Activated naive CD4-positive, alpha-beta T cell (primary cell): Measurements from ENCODE around the gene CHCHD3.
"Not testable (repeated sequence)": the region's sequence is repeated elsewhere in the genome, so short reads cannot be mapped to it uniquely, and the experiment has no call there.

ENCODE experiments used
- DNase-seq, 4 experiments: peaks; one replicate each; lab custom pipeline; 2025; lab: John Stamatoyannopoulos, UW

CHCHD3 gene

DNA sequence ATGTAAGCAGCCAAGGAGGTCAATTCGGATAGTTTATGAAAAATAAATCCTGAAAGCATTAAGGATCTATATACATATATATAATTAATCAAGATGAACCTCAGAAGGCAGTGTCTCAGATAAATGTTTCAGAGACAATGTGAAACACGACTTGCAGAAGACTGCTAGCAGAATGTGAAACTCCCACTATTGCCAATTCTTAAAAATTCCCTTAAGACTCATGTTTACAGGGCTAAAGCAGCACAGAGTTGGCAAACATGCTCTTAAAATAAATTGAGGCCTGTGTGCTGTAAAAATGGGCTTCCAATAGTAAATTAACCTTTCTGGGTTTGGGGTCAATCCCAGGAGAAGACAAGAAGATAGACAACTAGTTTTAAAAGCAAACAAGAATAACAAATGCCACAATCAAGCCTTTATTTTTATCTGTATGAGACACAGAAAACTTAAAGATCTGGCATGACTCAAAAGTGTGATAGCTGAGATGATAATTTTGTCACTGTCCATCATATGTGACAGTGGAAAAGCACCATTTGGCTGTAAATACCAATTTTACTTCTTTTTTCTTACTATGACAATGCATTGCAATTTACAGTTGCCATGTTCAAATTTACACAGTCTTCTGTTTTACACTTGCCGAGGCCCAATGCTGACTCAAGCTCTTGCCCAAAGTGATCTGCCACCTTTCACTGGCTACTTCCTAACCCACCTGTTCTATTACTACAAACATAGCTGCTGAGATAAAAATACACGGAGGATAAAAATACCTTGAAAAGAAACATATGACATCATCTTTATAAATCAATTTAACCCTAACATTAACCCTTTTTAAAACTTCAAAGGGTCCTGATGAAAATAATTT lies 78.6 kb downstream of the CHCHD3 start:
- DNase-seq, result no peak

DNA sequence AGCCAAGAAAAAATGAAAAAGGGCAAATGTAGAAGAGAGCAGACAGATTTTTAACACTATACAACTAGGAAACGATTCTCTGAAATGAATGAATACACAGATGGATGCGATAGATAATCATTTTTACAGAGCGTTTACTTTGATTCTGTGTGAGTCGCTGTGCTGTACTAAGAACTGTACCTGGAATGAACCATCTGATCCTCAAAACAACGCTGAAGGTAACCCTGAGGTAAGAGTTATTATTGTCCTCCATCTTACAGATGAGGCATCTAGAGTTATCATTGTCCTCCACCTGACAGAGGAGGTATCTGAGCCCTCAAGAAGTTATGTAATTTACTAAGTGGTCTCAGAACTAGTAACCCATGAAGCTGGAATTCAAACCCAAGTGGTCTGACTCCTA lies 80.2 kb downstream of the CHCHD3 start:
- no peak for DNase-seq

DNA sequence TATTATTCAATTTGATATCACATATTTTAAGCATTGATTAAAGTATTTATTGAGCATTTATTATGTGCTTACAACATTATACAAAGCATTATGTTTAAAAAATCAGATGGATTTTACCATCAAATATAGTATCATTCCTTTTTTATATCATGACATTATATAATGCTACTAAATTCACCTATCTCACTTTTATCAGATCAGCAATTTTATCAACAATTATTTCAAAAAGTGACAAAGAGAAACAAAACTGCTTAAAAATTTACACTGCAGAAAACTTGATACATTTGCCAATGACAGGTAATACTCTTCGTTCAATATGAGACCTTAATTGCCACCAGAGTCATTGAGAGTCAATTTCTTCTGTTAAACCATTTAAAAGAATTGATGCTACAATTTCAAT lies 82.0 kb downstream of the CHCHD3 start:
- no peak for DNase-seq

DNA sequence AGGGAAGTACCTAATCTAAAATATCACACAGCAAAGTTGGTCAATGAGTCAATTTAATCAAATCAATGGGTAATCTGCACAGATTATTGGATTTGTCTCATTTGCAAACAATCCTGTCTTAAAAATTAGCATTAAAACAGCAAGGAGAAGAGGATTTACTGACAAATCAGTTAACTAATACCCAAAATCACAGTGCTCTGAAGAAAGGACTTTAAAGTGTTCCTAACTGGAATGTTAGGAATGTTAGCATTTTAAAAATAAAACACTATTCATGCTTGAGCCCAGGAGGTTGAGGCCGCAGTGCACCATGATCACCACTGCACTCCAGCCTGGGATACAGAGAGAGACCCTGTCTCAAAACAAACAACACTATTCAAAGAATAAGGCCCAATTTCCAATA lies 83.1 kb downstream of the CHCHD3 start:
- no peak for DNase-seq

DNA sequence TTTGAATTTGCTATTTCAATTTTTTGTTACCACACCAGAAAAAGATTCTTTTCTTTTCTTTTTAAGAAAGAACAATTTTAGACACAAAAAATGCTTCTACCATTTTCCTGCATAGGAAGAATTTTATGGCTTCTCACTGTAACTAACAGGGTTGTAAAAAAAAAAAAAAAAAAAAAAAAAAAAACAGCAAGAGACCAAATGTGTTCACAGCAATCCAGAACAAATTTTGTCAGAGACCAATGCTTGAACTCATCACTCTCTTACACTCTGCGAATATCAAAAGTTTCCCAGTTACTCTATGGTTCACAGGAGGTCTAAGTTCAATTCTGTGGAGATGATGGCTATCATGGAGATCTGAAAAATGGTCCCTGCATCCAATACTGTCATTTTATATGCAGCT lies 84.4 kb downstream of the CHCHD3 start:
- DNase-seq, result no peak

DNA sequence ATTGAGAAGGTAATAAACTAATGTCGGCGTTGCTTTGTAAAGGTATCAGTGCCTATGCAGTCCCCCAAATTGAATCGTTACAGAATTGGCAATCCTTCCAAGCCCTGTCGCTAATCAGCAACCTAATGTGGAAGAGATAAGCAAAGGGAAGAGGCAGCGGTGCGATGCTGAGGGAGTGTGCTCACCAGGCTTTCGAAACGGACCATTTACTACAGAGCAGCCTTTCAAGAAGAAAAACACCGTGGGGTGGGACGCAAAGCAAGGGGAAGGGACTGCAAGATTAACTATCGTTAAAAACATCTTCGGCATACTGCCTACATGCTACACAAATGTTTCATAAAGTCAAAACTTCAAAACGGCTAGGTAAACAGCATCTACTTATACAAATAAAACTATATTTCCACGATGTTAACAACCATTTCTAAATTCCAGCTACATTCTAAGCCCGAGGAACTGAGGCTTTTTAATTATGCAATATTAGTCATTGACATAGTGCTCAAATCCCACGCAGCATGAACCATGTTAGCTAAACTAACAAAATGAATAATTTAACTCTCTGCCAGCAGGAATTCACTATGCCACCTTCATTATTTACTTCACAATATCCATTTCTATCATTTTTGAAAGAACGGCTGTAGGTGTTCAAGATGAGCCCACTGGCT lies 85.2 kb downstream of the CHCHD3 start:
- DNase-seq, result no peak

DNA sequence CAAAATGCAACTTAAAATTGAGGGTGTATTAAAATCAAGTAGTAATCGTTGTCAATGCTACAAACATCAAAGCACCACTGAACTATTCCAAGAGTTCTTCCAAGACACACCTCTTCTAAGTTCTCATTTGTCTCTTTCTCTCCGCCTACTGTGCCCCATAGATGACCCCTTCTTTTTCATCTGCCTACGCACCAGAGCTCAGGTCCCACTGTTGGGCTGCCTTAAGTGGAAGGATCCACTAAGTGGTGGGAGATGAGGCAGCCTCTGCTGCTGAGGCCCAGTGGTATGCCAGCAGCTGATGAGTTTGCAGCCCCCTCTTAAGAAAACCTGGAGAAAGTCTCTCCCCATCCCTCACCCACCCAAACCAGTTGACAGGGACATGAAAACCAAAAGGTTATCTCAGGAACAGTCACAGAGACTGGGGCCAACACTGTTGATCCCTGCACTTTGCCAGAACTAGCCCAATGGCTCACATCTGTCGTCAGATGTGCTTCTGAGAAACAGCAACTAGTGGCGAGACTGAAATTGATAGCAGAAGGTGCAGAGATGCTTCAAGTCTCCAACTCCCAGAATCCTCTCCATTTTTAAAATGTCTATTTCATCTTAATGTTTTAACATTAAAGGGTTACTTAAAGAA lies 88.4 kb downstream of the CHCHD3 start:
- no peak for DNase-seq

DNA sequence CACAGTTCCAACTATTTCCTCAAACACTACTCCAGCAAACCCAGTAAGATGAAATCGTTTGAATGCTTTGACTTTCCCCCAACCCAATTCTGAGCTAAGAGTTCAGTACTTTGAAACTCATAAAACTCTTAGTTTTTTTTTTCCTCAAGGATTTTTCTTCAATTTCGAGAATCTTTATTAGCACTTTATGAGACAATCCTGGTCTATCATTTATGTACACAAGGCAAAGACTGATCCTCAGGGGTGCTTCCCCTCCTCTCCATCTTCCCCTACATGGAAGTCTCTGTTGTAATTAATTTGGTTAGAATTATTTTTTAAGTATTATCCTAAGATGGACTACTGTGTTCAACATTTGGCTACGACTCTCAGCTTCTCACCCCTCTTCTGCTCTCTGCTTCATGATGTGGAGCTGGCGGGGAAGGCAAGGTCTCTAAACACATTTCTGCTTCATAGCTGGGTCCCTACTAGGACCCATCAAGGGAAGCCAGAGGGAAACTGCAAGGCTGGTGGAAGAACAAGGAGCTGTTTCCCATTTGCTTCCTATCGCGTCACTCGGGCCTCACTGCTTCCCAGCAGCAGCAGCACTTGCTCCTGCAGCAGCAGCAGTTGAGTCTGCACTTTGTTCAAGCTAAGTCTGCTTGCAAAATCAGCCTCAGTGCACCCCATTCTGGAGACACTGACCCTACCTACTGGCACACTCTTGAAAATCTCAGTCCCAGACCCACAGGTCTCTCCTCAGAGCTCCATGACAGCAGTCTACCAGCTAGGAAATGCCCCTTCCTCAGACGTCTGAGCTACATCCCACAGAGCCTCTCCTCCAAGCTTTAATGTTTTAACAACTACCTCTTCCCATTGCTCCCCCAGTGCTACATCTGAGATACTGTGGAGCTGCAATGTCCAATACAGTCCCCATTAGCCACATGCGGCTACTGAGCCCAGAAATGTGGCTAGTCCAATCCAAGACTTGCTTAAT lies 90.0 kb downstream of the CHCHD3 start:
- DNase-seq, result no peak

DNA sequence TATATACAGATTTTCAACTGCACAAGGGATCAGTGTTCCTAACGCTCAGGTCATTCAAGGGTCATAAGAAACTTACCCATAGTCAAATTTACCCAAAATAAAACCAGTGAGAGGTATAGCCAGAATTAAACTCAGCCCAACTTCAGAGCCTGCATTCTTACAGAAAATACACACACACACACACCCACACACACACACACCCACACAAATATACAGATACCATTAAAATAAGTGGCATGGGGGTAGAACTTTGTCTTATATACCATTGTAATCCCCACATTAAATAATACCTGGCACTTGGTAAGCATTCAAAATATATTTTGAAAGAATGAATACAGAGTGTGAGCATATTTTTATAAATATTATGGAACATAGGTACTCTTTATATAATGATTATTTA lies 93.8 kb downstream of the CHCHD3 start:
- no peak for DNase-seq

DNA sequence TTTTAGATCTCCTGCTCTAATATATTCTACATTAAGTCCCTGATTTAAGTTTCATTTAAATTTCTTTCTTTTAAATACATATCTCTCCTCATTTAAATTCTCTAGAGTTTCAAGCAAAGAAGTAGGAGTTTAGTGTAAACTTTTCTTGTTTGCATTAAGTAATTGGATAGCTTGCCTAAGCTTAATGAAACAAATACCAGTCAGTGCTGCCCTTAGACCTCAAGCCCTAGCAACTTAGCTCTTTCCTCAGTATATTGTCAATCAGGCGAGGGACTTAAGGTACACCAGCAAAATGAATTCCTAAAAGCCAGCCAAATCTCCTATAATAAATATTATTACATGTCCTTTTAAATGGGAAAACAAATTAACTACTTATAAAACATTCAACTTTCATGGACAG lies 101.5 kb downstream of the CHCHD3 start:
- no peak for DNase-seq

DNA sequence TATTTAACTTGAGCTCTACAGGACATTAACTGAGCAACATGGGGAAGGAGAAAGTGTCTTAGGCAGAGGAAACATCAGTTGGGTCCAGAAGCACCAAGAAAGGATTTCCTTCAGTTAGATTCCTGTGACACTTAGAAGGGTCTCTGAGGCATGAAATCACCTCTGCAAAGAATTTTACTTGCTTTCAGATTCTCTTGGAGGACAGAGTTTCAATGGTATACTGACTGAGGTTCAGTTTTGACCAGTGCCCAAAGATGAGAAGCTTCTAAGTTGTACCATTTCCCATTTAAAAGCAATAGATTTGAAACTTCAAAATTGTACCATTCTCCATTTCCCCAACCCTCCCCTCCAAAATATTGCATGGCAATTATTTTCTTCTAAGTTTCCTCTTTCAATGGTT lies 102.4 kb downstream of the CHCHD3 start:
- no peak for DNase-seq

DNA sequence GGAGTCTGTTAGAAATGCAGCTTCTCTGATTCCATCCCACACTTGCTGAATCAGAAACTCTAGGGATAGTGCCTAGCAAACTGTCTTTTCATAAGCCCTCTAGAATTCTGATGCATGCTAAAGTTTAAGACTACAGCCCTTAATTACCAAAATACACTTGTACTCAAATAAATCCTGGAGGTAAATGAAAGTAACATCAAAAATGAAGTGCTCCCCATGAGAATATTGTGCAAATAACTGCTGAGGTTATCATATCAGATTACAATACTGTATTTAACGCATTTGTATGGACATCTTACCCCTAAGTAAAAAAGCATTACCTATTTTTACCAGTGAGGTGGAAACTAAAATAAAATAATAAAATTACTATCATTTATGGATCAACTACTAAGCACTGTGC lies 104.7 kb downstream of the CHCHD3 start:
- no peak for DNase-seq

DNA sequence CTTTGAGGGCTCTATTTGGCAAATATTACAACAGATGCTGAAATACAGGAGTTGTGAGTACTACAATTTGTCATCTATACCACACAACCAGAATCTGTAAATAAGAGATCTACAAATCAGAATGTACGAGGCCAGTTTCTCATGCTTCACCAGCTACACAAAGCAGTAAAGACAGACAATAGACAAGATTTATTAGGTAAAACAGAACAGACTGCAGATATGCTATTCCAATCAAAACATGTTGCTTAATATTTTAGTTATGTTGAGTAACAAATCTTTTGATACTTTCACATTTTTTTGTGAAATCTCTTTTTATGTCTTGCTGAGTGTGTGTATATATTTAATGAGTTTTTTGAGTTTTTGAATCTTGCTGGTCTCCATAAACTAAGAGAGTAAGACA lies 109.1 kb downstream of the CHCHD3 start:
- no peak for DNase-seq

DNA sequence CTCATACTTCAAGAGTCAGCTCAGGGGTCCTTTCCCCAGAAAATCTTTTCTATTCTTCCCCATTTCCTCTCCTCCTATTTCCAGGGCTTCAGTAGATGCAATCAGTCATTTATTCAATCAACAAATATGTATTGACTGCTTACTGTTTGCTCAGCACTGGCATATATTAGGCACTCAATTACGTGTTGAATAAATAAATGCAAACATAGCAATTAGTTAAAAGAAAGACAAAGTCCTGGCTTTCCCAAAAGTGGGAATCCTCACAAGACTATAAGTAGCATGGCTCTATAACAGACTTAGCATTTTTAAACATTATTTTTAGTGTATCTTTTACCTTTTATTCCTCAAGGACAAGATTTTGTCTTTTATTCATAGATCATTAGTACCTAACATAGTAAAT lies 111.6 kb downstream of the CHCHD3 start:
- no peak for DNase-seq

DNA sequence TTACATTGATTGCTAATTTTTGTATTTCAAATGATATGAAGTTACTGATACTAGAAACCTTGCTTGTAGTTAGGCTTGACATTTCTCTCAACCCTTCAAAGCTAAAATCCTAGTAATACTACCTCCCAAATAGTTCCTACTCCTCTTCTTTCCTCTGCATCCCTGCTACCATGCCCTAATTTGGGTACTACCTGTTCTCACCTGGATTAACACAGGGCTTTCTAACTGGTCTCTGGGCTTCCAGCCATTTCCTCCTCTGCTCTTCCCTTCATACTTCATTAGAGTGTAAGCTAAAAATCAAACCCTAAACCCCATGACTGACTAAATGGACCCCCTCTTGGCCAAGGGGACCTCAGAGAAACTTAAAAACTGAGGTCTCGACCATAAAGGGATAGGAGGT lies 112.4 kb downstream of the CHCHD3 start:
- no peak for DNase-seq

DNA sequence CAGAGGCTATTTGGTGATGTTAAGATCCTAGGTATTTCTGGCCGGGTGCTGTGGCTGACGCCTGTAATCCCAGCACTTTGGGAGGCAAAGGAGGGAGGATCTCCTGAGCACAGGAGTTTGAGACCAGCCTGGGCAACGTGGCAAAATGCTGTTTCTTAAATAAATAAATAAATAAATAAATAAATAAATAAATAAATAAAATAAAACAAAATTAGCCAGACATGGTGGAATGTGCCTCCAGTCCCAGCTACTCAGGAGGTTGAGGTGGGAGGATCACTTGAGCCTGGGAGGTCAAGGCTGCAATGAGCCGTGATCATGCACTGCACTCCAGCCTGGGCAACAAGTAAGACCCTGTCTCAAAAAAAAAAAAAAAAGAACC lies 114.4 kb downstream of the CHCHD3 start:
- not testable (repeated sequence) for DNase-seq

DNA sequence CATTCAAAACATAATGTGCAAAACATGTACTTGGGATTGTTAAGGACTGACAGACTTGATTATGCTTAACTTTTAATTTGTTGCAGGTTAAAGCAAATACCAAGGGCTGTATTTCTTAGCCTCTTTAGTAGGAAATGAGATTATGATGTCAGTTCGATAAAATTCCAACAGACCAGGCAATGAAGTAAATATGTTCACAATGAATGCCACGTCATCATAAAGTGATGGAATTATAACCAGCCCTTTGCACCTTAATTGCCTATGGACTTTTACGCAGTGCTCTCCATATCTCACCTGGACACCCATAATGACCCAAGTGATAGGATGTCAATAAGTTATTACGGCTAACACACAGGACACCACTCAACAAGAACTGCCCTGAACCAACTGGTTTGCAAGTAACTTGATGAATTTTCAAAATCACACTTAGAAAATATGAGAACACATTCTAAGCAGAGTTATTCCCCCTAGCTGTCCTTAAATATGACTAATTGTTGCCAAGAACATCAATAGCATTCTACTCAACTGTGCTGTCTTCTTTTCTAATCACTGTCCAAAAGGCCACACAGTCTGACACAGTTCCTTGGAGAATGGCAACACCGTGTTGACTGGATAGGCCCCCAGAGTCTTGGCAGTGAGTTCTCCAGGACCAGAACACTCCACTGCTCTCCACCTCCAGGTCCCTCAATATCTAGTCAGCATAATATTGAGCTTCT lies 115.0 kb downstream of the CHCHD3 start:
- no peak for DNase-seq

DNA sequence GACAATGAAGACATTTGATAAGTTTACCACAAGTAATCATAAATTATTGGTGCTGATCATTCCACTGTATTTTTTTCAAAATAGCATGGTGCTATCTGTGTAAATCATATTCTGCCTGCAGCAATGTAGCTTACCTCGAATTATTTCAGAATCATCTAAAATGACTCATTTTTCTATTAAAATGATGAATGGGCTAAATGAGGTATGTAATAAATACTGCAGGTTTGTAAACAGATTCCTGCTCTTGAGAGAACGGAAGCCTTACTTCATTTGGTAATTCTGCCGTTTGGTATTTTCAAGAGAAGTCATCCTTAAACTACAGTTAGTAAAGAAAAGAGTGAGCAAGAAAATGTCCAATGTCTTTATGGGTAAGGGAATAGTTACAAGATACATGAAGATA lies 115.9 kb downstream of the CHCHD3 start:
- DNase-seq, result no peak

DNA sequence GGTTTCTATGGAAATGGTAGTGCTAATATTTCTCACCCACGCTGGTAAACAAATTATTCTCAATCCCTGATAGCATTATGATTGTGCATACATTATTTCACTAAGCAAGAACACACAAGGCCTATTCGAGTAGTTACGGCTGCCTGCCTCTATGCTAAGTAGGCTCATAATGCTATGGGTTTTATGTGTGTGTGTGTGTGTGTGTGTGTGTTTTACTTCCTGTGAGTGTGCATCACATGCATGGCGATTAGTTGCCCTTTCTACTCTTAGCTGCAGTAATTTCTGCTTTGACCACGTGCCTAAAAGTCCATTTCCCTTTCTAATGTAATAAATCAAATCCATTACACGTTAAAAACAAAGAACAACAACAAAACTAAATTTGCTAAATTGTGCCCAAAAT lies 117.0 kb downstream of the CHCHD3 start:
- DNase-seq, result no peak

DNA sequence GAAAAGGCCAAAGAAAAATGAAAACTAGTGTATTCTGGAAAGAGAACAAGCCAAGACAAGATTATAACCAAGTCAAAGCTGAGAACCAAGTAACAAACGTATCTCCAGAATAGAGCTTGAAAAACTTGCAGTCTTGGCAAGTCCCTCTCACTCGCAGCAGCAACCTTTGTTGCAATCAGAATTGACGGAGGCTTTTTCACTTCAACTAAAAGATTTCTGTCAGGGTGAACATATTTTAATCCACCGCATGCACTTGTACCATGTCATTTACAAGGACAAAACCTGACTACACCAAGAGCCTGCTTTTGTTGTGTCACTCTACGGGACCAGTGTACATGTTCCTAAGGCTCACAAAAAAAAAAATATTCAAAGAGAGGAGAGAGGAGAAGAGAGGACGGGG lies 122.0 kb downstream of the CHCHD3 start:
- no peak for DNase-seq

DNA sequence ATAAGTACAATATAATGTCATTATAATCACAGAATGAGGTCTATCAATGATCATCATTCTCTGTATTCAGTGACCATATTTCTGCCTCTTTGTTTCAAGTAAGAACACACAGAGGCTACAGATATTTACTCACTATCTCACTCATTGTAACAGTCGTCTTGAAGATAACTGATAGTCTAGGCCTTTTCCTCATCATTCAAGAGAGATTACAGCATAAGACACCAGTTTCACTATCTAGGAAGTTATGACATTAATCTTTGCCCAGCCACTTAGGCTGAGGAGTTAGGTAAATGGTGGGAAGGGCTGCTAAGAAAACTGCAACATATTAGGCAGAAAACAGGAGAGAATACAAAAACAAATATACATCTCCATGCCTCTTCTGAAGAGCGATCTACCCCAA lies 125.3 kb downstream of the CHCHD3 start:
- DNase-seq, result no peak
